Measurements from ENCODE around the gene ASAP2. TPM values are rescaled to one million over a fixed set of nuclear protein-coding genes. Genes with fewer than 3 reads are reported as not detected.

ASAP2 gene
- total and polyA plus RNA-seq, 9 of the 15 experiments (the other 6 are each of a cell fraction or from before 2014, with no cell fraction given): 0.06 to 4.3 (median 3.1) TPM

DNA sequence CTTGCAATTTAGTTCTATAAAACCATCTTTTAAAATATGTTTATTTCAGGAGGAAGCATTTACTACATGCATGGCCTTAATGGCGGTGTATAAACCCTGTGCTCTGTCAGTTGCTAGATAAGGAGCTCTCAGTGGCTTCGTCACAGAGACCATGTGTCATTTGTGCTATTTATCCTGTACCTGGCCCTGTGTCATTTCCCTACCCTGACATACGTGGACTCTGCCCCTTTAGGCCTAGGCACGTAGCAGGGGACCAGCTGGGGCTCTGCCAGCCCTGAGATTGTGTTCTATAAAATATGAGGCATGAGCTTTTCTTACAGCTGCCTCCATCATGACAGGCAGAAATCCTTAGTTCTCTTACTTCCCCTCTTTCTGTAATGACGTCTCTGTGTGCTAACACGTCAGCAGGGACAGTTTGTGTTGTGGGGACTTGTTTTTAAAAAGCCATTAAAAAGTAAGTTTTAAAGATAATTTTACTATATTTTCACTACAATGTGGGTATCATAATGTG lies 128.8 kb downstream of the ASAP2 start (continued):
- TF ChIP-seq, protein P1, sequence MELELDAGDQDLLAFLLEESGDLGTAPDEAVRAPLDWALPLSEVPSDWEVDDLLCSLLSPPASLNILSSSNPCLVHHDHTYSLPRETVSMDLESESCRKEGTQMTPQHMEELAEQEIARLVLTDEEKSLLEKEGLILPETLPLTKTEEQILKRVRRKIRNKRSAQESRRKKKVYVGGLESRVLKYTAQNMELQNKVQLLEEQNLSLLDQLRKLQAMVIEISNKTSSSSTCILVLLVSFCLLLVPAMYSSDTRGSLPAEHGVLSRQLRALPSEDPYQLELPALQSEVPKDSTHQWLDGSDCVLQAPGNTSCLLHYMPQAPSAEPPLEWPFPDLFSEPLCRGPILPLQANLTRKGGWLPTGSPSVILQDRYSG (tag; conservative IDR thresholded peaks at IDR 0.05; ENCODE audit: low read depth): 0 out of 2 replicates have a peak, but pooled peaks have one; percentile 39
- TF ChIP-seq ILK (tag; IDR thresholded peaks at IDR 0.05; ENCODE audit: borderline replicate concordance, low read depth) (no peak), BRD4 (IDR thresholded peaks at IDR 0.05) (no peak), COPS2 (conservative IDR thresholded peaks at IDR 0.05) (no peak), NR2C2 (CRISPR knock-in tag; IDR thresholded peaks at IDR 0.05) (no peak), NR2C2 (tag; IDR thresholded peaks at IDR 0.05) (peak; percentile 34; the same call in 1 of the 2 replicates), TEAD2 (tag; IDR thresholded peaks at IDR 0.05) (no peak), PHB (CRISPR knock-in tag; IDR thresholded peaks at IDR 0.05) (no peak), GTF2A2 (tag; IDR thresholded peaks at IDR 0.05) (no peak), BRCA1 (IDR thresholded peaks at IDR 0.05) (no peak), BRCA1 (CRISPR knock-in tag; IDR thresholded peaks at IDR 0.05) (no peak), MTF1 (CRISPR knock-in tag; IDR thresholded peaks at IDR 0.05; ENCODE audit: borderline replicate concordance) (no peak), BDP1 (IDR thresholded peaks at IDR 0.05; ENCODE audit: insufficient read depth, insufficient read length) (no peak), ZFP36 (IDR thresholded peaks at IDR 0.05; ENCODE audit: low read depth, low read length, partially characterized antibody) (no peak), SAFB (IDR thresholded peaks at IDR 0.05; ENCODE audit: borderline replicate concordance, low read depth, low read length) (no peak)
- TF ChIP-seq, protein P2, sequence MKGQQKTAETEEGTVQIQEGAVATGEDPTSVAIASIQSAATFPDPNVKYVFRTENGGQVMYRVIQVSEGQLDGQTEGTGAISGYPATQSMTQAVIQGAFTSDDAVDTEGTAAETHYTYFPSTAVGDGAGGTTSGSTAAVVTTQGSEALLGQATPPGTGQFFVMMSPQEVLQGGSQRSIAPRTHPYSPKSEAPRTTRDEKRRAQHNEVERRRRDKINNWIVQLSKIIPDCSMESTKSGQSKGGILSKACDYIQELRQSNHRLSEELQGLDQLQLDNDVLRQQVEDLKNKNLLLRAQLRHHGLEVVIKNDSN (CRISPR knock-in tag; IDR thresholded peaks at IDR 0.05): no peak
- TF ChIP-seq, protein P3, sequence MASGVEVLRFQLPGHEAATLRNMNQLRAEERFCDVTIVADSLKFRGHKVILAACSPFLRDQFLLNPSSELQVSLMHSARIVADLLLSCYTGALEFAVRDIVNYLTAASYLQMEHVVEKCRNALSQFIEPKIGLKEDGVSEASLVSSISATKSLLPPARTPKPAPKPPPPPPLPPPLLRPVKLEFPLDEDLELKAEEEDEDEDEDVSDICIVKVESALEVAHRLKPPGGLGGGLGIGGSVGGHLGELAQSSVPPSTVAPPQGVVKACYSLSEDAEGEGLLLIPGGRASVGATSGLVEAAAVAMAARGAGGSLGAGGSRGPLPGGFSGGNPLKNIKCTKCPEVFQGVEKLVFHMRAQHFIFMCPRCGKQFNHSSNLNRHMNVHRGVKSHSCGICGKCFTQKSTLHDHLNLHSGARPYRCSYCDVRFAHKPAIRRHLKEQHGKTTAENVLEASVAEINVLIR (CRISPR knock-in tag; IDR thresholded peaks at IDR 0.05): peak; percentile 42; the same call in 1 of the 2 replicates
- TF ChIP-seq, protein P4, sequence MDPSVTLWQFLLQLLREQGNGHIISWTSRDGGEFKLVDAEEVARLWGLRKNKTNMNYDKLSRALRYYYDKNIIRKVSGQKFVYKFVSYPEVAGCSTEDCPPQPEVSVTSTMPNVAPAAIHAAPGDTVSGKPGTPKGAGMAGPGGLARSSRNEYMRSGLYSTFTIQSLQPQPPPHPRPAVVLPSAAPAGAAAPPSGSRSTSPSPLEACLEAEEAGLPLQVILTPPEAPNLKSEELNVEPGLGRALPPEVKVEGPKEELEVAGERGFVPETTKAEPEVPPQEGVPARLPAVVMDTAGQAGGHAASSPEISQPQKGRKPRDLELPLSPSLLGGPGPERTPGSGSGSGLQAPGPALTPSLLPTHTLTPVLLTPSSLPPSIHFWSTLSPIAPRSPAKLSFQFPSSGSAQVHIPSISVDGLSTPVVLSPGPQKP (CRISPR knock-in tag; IDR thresholded peaks at IDR 0.05): no peak
- TF ChIP-seq, protein P5, sequence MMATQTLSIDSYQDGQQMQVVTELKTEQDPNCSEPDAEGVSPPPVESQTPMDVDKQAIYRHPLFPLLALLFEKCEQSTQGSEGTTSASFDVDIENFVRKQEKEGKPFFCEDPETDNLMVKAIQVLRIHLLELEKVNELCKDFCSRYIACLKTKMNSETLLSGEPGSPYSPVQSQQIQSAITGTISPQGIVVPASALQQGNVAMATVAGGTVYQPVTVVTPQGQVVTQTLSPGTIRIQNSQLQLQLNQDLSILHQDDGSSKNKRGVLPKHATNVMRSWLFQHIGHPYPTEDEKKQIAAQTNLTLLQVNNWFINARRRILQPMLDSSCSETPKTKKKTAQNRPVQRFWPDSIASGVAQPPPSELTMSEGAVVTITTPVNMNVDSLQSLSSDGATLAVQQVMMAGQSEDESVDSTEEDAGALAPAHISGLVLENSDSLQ (IDR thresholded peaks at IDR 0.05): 0 out of 2 replicates have a peak, but pooled peaks have one; percentile 32
- TF ChIP-seq, protein P6, sequence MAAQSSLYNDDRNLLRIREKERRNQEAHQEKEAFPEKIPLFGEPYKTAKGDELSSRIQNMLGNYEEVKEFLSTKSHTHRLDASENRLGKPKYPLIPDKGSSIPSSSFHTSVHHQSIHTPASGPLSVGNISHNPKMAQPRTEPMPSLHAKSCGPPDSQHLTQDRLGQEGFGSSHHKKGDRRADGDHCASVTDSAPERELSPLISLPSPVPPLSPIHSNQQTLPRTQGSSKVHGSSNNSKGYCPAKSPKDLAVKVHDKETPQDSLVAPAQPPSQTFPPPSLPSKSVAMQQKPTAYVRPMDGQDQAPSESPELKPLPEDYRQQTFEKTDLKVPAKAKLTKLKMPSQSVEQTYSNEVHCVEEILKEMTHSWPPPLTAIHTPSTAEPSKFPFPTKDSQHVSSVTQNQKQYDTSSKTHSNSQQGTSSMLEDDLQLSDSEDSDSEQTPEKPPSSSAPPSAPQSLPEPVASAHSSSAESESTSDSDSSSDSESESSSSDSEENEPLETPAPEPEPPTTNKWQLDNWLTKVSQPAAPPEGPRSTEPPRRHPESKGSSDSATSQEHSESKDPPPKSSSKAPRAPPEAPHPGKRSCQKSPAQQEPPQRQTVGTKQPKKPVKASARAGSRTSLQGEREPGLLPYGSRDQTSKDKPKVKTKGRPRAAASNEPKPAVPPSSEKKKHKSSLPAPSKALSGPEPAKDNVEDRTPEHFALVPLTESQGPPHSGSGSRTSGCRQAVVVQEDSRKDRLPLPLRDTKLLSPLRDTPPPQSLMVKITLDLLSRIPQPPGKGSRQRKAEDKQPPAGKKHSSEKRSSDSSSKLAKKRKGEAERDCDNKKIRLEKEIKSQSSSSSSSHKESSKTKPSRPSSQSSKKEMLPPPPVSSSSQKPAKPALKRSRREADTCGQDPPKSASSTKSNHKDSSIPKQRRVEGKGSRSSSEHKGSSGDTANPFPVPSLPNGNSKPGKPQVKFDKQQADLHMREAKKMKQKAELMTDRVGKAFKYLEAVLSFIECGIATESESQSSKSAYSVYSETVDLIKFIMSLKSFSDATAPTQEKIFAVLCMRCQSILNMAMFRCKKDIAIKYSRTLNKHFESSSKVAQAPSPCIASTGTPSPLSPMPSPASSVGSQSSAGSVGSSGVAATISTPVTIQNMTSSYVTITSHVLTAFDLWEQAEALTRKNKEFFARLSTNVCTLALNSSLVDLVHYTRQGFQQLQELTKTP (IDR thresholded peaks at IDR 0.05; ENCODE audit: low read depth in 1 of 2, partially characterized antibody in 2 of 2): no peak
